HL-60 (cell line): ENCODE results near the gene TSPAN10.

Source experiments
- DNase-seq, 2 experiments: peaks; one replicate each; pipeline ENCODE4 v3.0.0-alpha.2; 2010 to 2020; ENCODE audit warnings: low read depth in 1 of 2, low spot score in 1 of 2
- H3K27ac ChIP-seq: fragments of 250-450 bp; sonication (Bioruptor Pico); replicated peaks from 2 replicates; pipeline ENCODE4 v1.5.1; 2020; ENCODE audit warnings: mild to moderate bottlenecking, moderate library complexity
- H3K27me3 ChIP-seq: fragments of 250-450 bp; sonication (Bioruptor Pico); 2 replicates; pipeline ENCODE4 v1.5.1; 2021; ENCODE audit warnings: mild to moderate bottlenecking, moderate library complexity; ENCODE audit not compliant: insufficient read depth, poor library complexity, severe bottlenecking
- H3K4me3 ChIP-seq: replicated peaks from 2 replicates; pipeline ENCODE4 v1.5.1; 2011; ENCODE audit warnings: mild to moderate bottlenecking, control low read depth, low read length; ENCODE audit not compliant: insufficient read depth
- GABPA ChIP-seq: IDR thresholded peaks from 2 replicates; pipeline ENCODE4 v1.6.1; 2012; ENCODE audit warnings: low read depth
- POLR2AphosphoS5 ChIP-seq: IDR thresholded peaks from 2 replicates; pipeline ENCODE4 v1.6.1; 2012; ENCODE audit warnings: low read depth
- SPI1 ChIP-seq: IDR thresholded peaks from 2 replicates; pipeline ENCODE4 v1.6.1; 2012; ENCODE audit warnings: low read depth, mild to moderate bottlenecking, borderline replicate concordance
- TF ChIP-seq, protein P1 (sequence below): IDR thresholded peaks from one replicate; pipeline ENCODE4 v1.5.1; 2011; ENCODE audit warnings: low read length, control low read depth, inconsistent platforms; ENCODE audit not compliant: insufficient read depth
- TF ChIP-seq, protein P2 (sequence below): IDR thresholded peaks from 2 replicates; pipeline ENCODE4 v1.6.1; 2012; ENCODE audit warnings: low read depth; ENCODE audit not compliant: insufficient replicate concordance

Gene TSPAN10

DNA sequence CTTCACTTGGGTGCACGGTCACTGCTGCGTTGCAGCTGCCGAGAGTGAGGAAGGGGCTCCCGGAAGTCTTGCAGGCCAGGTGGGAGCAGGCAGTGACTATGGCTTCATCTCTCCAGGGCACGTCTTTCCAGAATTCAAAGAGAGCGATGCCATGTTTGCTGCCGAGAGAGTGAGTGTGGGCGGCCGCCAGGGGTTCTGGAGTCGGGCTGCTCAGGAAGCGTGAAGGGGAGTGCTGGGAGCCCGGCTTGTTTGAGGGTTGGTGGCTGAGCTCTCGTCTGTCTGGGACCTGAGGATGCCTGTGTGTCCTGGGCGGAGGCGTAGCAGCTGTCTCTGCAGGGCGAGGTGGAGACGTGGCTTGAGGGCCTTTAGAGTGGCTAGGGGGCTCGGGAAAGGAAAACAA lies 53.1 kb downstream of the TSPAN10 start:
- Histone ChIP-seq H3K4me3 (no peak overlapping the region), H3K27me3 (no peaks in the 10 kb centered on the region), H3K27ac (no peak overlapping the region)
- TF ChIP-seq GABPA (no peak), POLR2AphosphoS5 (no peak), SPI1 (no peak)
- TF ChIP-seq, protein P1, sequence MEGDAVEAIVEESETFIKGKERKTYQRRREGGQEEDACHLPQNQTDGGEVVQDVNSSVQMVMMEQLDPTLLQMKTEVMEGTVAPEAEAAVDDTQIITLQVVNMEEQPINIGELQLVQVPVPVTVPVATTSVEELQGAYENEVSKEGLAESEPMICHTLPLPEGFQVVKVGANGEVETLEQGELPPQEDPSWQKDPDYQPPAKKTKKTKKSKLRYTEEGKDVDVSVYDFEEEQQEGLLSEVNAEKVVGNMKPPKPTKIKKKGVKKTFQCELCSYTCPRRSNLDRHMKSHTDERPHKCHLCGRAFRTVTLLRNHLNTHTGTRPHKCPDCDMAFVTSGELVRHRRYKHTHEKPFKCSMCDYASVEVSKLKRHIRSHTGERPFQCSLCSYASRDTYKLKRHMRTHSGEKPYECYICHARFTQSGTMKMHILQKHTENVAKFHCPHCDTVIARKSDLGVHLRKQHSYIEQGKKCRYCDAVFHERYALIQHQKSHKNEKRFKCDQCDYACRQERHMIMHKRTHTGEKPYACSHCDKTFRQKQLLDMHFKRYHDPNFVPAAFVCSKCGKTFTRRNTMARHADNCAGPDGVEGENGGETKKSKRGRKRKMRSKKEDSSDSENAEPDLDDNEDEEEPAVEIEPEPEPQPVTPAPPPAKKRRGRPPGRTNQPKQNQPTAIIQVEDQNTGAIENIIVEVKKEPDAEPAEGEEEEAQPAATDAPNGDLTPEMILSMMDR: no peak
- TF ChIP-seq, protein P2, sequence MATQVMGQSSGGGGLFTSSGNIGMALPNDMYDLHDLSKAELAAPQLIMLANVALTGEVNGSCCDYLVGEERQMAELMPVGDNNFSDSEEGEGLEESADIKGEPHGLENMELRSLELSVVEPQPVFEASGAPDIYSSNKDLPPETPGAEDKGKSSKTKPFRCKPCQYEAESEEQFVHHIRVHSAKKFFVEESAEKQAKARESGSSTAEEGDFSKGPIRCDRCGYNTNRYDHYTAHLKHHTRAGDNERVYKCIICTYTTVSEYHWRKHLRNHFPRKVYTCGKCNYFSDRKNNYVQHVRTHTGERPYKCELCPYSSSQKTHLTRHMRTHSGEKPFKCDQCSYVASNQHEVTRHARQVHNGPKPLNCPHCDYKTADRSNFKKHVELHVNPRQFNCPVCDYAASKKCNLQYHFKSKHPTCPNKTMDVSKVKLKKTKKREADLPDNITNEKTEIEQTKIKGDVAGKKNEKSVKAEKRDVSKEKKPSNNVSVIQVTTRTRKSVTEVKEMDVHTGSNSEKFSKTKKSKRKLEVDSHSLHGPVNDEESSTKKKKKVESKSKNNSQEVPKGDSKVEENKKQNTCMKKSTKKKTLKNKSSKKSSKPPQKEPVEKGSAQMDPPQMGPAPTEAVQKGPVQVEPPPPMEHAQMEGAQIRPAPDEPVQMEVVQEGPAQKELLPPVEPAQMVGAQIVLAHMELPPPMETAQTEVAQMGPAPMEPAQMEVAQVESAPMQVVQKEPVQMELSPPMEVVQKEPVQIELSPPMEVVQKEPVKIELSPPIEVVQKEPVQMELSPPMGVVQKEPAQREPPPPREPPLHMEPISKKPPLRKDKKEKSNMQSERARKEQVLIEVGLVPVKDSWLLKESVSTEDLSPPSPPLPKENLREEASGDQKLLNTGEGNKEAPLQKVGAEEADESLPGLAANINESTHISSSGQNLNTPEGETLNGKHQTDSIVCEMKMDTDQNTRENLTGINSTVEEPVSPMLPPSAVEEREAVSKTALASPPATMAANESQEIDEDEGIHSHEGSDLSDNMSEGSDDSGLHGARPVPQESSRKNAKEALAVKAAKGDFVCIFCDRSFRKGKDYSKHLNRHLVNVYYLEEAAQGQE: no peak
- no peak for DNase-seq

DNA sequence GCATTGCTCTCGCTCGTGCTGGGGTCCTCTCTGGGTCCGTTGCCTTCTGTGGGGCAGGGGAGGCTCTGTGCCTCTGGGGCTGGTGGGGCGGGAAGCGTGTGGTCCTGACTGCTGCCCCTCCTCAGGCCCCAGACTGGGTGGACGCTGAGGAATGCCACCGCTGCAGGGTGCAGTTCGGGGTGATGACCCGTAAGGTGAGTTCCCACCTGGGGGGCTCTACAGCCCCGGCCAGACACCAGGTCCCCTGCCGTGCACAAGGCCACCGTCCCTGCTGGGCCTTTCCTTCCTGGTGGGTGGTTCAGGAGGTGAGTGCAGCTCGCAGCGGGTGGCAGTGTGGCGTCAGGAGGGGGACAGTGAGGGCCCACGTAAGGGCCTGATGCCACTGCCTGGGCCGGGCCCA lies 53.6 kb downstream of the TSPAN10 start:
- DNase-seq: no peak
- TF ChIP-seq, protein P1: no peak
- TF ChIP-seq, protein P2: no peak
- TF ChIP-seq SPI1 (no peak), GABPA (no peak), POLR2AphosphoS5 (no peak)
- Histone ChIP-seq H3K4me3 (no peak overlapping the region), H3K27ac (no peak overlapping the region), H3K27me3 (no peaks in the 10 kb centered on the region)

DNA sequence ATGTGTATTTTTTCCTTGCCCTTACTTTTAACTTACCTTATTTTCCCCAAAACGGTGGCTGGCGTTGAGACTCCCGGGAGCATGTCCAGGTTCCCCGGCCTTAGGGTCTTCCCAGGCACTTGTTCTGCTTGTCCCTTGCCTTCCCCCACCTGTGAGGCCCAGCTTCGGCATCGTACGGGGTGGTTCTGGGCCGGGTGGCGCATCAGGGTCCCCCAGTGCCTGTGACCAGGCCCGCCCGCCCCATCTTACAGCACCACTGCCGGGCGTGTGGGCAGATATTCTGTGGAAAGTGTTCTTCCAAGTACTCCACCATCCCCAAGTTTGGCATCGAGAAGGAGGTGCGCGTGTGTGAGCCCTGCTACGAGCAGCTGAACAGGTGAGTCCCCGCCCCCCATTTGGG lies 54.2 kb downstream of the TSPAN10 start:
- no peak for DNase-seq
- no peak overlapping the region for H3K27ac ChIP-seq
- no peak for TF ChIP-seq POLR2AphosphoS5
- TF ChIP-seq, protein P1: no peak
- H3K27me3 ChIP-seq: no peaks in the 10 kb centered on the region
- H3K4me3 ChIP-seq: no peak overlapping the region

DNA sequence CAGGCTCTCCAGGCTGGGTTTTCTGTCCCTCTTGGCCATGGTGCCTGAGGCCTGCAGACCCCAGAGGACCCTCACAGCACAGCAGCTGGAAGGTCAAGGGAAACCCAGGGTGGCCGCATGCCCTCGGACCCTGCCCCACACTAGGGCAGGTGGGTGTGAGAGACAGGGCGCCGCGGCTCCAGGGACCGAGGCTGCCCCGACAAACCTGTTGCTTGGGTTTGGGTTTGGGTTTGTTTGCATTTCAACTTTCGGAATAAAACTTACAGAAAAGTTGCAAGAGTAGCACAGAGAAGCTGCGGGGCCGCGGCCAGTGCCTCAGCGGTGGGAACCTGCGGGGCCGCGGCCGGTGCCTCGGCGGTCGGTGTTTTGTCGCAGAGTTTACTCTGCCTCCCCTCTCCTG lies 54.6 kb downstream of the TSPAN10 start:
- Histone ChIP-seq H3K27me3 (no peaks in the 10 kb centered on the region), H3K27ac (no peak overlapping the region), H3K4me3 (no peak overlapping the region)
- no peak for DNase-seq
- TF ChIP-seq GABPA (no peak), SPI1 (no peak), POLR2AphosphoS5 (no peak)
- TF ChIP-seq, protein P2: no peak
- TF ChIP-seq, protein P1: no peak
